Ramos (cell line): Measurements from ENCODE around the gene WIZ.

ENCODE experiments used
- in situ Hi-C: fragments of 300-500 bp; cut with MboI; formaldehyde crosslinking; loops from one replicate; pipeline ENCODE4 v1.14.3; 2022; ENCODE audit warnings: low sequenced_read_pairs; ENCODE audit not compliant: unreplicated experiment

The WIZ gene

GRCh38 chr19:15381429-15381828, 68.3 kb downstream of the WIZ start:
- in situ Hi-C loops: no loop called here

- in situ Hi-C loops: no loop called here
Measured at GRCh38 chr19:15379999-15380647, 69.6 kb downstream of the WIZ start.

- in situ Hi-C loops: no loop called here
Measured at GRCh38 chr19:15379083-15379998, 70.4 kb downstream of the WIZ start, which contains the start of gene AKAP8. TSS of gene AKAP8 (minus strand) at chr19:15379787. CDS start at chr19:15379731, 56 bp downstream.

- in situ Hi-C loops: no loop called here
Measured at GRCh38 chr19:15378534-15379082, 71.1 kb downstream of the WIZ start.

GRCh38 chr19:15374796-15375440, 74.8 kb downstream of the WIZ start:
- in situ Hi-C loops: loop anchor here (25.0 kb wide), 1 partner anchor 113 kb away; no protein-coding TSS in a partner anchor

GRCh38 chr19:15374105-15374651, 75.6 kb downstream of the WIZ start:
- in situ Hi-C loops: loop anchor here (25.0 kb wide), 1 partner anchor 112 kb away; no protein-coding TSS in a partner anchor

GRCh38 chr19:15373644-15374043, 76.1 kb downstream of the WIZ start:
- in situ Hi-C loops: loop anchor here (25.0 kb wide), 1 partner anchor 111 kb away; no protein-coding TSS in a partner anchor

- in situ Hi-C loops: loop anchor here (25.0 kb wide), 1 partner anchor 111 kb away; no protein-coding TSS in a partner anchor
Measured at GRCh38 chr19:15372891-15373301, 76.9 kb downstream of the WIZ start.

- in situ Hi-C loops: loop anchor here (25.0 kb wide), 1 partner anchor 110 kb away; no protein-coding TSS in a partner anchor
Measured at GRCh38 chr19:15372470-15372869, 77.3 kb downstream of the WIZ start.

GRCh38 chr19:15371786-15372380, 77.9 kb downstream of the WIZ start:
- in situ Hi-C loops: loop anchor here (25.0 kb wide), 1 partner anchor 110 kb away; no protein-coding TSS in a partner anchor

GRCh38 chr19:15371119-15371518, 78.6 kb downstream of the WIZ start:
- in situ Hi-C loops: loop anchor here (25.0 kb wide), 1 partner anchor 109 kb away; no protein-coding TSS in a partner anchor
